K562 (cell line): ENCODE data around the gene KCTD15. TPM values are rescaled to one million over a fixed set of nuclear protein-coding genes. Genes with fewer than 3 reads are reported as not detected.

ENCODE experiments used
- ATAC-seq: fragments of 200-7000 bp; cut with Tn5 transposase; 3 replicates; pipeline ENCODE4 v1.9.1; 2020; ENCODE audit warnings: moderate library complexity
- BruUV-seq: library from RNA; stranded (reverse); fragments of 400-500 nt; replicated peaks from 2 replicates; lab custom pipeline; 2021; lab: Mats Ljungman, UMichigan
- CTCF ChIA-PET: fragments of 300-600 bp; formaldehyde crosslinking; extraction: SDS; loops from one replicate; lab custom pipeline; 2021; ENCODE audit warnings: low intra/inter-chr PET ratio; lab: Yijun Ruan, JAX
- POLR2A ChIA-PET: fragments of 300-600, 350-650 bp; sonication (Branson Sonifier 250); formaldehyde crosslinking; extraction: SDS; loops from one replicate; lab custom pipeline; 2021; ENCODE audit warnings: antibody characterized with exemption, inconsistent platforms; lab: Yijun Ruan, JAX
- DNase-seq, 4 experiments: peaks; one replicate each; pipeline versions ENCODE4 v3.0.0 to v3.0.0-alpha.2; 2011 to 2018; ENCODE audit warnings: low spot score in 3 of 4, mixed read lengths in 3 of 4; ENCODE audit errors: extremely low read depth in 1 of 4
- FAIRE-seq: peaks from 2 replicates; lab custom pipeline; 2011; peaks lifted over from hg19 to GRCh38; lab: Jason Lieb, UNC
- H2AFZ ChIP-seq: 2 replicates; pipeline ENCODE4 v1.6.0; 2011; ENCODE audit warnings: low read depth, low read length, control low read depth, inconsistent platforms
- H3K27ac ChIP-seq: fragments of 200-600 bp; 3 replicates; pipeline ENCODE4 v1.8.0; 2011; ENCODE audit warnings: low read depth, mild to moderate bottlenecking, control low read depth, inconsistent platforms, low read length, moderate library complexity, mixed read lengths; ENCODE audit errors: extremely low read depth
- H3K27me3 ChIP-seq, 2 experiments: fragments of 300-600 bp in 1 of 2; 2 replicates in 1 of 2; 3 replicates in 1 of 2; pipeline versions ENCODE4 v1.6.0 to v1.8.0; 2011; ENCODE audit warnings: inconsistent platforms in 2 of 2, low read length in 2 of 2, mild to moderate bottlenecking in 1 of 2, mixed read lengths in 1 of 2, moderate library complexity in 1 of 2; ENCODE audit not compliant: control insufficient read depth in 2 of 2, insufficient read depth in 2 of 2
- H3K36me3 ChIP-seq: fragments of 300-600 bp; 3 replicates; pipeline ENCODE4 v1.8.0; 2011; ENCODE audit warnings: mild to moderate bottlenecking, low read length, inconsistent platforms; ENCODE audit not compliant: control insufficient read depth, insufficient read depth
- H3K4me1 ChIP-seq, 2 experiments: fragments of 200-600 bp in 1 of 2; replicated peaks in 1 of 2; 2 replicates in 1 of 2; 3 replicates in 1 of 2; pipeline versions ENCODE4 v1.5.1 to v1.8.0; 2011; ENCODE audit warnings: inconsistent platforms in 2 of 2, low read length in 2 of 2, mild to moderate bottlenecking in 1 of 2, mixed read lengths in 1 of 2, moderate library complexity in 1 of 2; ENCODE audit not compliant: control insufficient read depth in 2 of 2, insufficient read depth in 2 of 2
- H3K4me2 ChIP-seq: 2 replicates; pipeline ENCODE4 v1.6.1; 2011; ENCODE audit warnings: low read length, control low read depth, inconsistent platforms, mixed read lengths; ENCODE audit not compliant: insufficient read depth
- H3K4me3 ChIP-seq: fragments of 200-600 bp; sonication (generic), shearing (Covaris generic); 2 replicates; pipeline ENCODE4 v1.5.1; 2016; ENCODE audit warnings: control low read depth, inconsistent platforms
- H3K79me2 ChIP-seq: fragments of 200-600 bp; 3 replicates; pipeline ENCODE4 v1.8.0; 2011; ENCODE audit warnings: low read length, inconsistent platforms; ENCODE audit not compliant: control insufficient read depth, insufficient read depth
- H3K9ac ChIP-seq, 2 experiments: 2 replicates each; pipeline versions ENCODE4 v1.6.0 to v1.6.1; 2011; ENCODE audit warnings: low read depth in 2 of 2, low read length in 2 of 2, control low read depth in 1 of 2, inconsistent platforms in 1 of 2, mild to moderate bottlenecking in 1 of 2, mixed read lengths in 1 of 2; ENCODE audit not compliant: insufficient read depth in 1 of 2
- H3K9me1 ChIP-seq: one replicate; pipeline ENCODE4 v1.6.0; 2011; ENCODE audit warnings: inconsistent platforms, mild to moderate bottlenecking, low read length, moderate library complexity; ENCODE audit not compliant: control insufficient read depth, insufficient read depth
- H3K9me3 ChIP-seq: replicated peaks from 2 replicates; pipeline ENCODE4 v1.5.1; 2011; ENCODE audit warnings: low read depth, low read length, inconsistent platforms; ENCODE audit not compliant: control insufficient read depth, insufficient read depth
- H4K20me1 ChIP-seq: replicated peaks from 2 replicates; pipeline ENCODE4 v1.6.1; 2011; ENCODE audit warnings: low read length, inconsistent platforms, mixed read lengths; ENCODE audit not compliant: control insufficient read depth, insufficient read depth
- BCL6 ChIP-seq: fragments of 250-450 bp; sonication (Bioruptor Pico); IDR thresholded peaks from 2 replicates; pipeline ENCODE4 v1.4.0; 2020
- COPS2 ChIP-seq: fragments of 450-650 bp; conservative IDR thresholded peaks from 2 replicates; pipeline ENCODE4 v1.6.1; 2016; ENCODE audit warnings: mild to moderate bottlenecking, moderate library complexity
- ERF ChIP-seq: fragments of 450-650 bp; formaldehyde crosslinking; IDR thresholded peaks from 2 replicates; pipeline ENCODE4 v1.4.0; 2020; ENCODE audit warnings: mild to moderate bottlenecking, mixed read lengths
- GATA2 ChIP-seq: sonication (generic); formaldehyde crosslinking; IDR thresholded peaks from 2 replicates; pipeline ENCODE4 v1.4.0; 2020; ENCODE audit warnings: mild to moderate bottlenecking, missing genetic modification reagents
- GATAD2B ChIP-seq: fragments of 450-650 bp; IDR thresholded peaks from 2 replicates; pipeline ENCODE4 v1.6.1; 2017; ENCODE audit warnings: mild to moderate bottlenecking, borderline replicate concordance
- KDM1A ChIP-seq, 2 experiments: fragments of 450-650 bp; IDR thresholded peaks; 2 replicates each; pipeline ENCODE4 v1.6.1; 2016; ENCODE audit warnings: mild to moderate bottlenecking in 2 of 2
- KDM4B ChIP-seq, 2 experiments: fragments of 450-650 bp in 1 of 2; sonication (generic) in 1 of 2; IDR thresholded peaks; 2 replicates each; pipeline ENCODE4 v1.6.1; 2016 to 2017; ENCODE audit warnings: borderline replicate concordance in 2 of 2, antibody characterized with exemption in 1 of 2, low read depth in 1 of 2, mild to moderate bottlenecking in 1 of 2
- MAZ ChIP-seq, 2 experiments: fragments of 450-650 bp in 1 of 2; sonication (generic) in 1 of 2; formaldehyde crosslinking; IDR thresholded peaks in 1 of 2; conservative IDR thresholded peaks in 1 of 2; 2 replicates each; pipeline versions ENCODE4 v1.4.0 to v1.5.0; 2020; ENCODE audit warnings: mild to moderate bottlenecking in 1 of 2, missing genetic modification reagents in 1 of 2
- MCM2 ChIP-seq: fragments of 450-650 bp; IDR thresholded peaks from 2 replicates; pipeline ENCODE4 v1.6.1; 2017; ENCODE audit warnings: low read depth, mild to moderate bottlenecking
- MEF2A ChIP-seq: IDR thresholded peaks from 2 replicates; pipeline ENCODE4 v1.6.1; 2011; ENCODE audit warnings: low read depth, mild to moderate bottlenecking, low read length, moderate library complexity; ENCODE audit not compliant: control insufficient read depth
- NELFE ChIP-seq: IDR thresholded peaks from 2 replicates; pipeline ENCODE4 v1.6.1; 2011; ENCODE audit warnings: mild to moderate bottlenecking; ENCODE audit not compliant: insufficient read depth, insufficient read length
- RHOXF2B ChIP-seq: fragments of 250-450 bp; sonication (Bioruptor Pico); conservative IDR thresholded peaks from 2 replicates; pipeline ENCODE4 v1.5.1; 2021
- SMARCC2 ChIP-seq: fragments of 450-650 bp; IDR thresholded peaks from 2 replicates; pipeline ENCODE4 v1.6.1; 2017; ENCODE audit warnings: antibody characterized with exemption, moderate library complexity, mild to moderate bottlenecking, low read depth
- SOX6 ChIP-seq: fragments of 450-650 bp; IDR thresholded peaks from 2 replicates; pipeline ENCODE4 v1.6.1; 2014; ENCODE audit warnings: mild to moderate bottlenecking
- ZC3H4 ChIP-seq: sonication (generic); formaldehyde crosslinking; IDR thresholded peaks from 2 replicates; pipeline ENCODE4 v1.9.0; 2021; ENCODE audit warnings: missing genetic modification reagents, borderline replicate concordance
- WGBS: fragments of 100-300 bp; shearing (Covaris generic); methylation state at CpG from one replicate; pipeline ENCODE4 v1.1.6; 2016; ENCODE audit warnings: low coverage, mixed read lengths; ENCODE audit not compliant: insufficient coverage; ENCODE audit errors: missing lambda C conversion rate; 5-methylcytosine and 5-hydroxymethylcytosine counted together
- in situ Hi-C: fragments of 300-500 bp; cut with MboI; formaldehyde crosslinking; loops from 4 replicates; pipeline ENCODE4 v1.15.0; 2018; ENCODE audit warnings: inconsistent platforms, mixed read lengths
- intact Hi-C: fragments of 100-400 bp; cut with micrococcal nuclease; formaldehyde crosslinking; loops from 2 replicates; pipeline ENCODE4 v1.14.2; 2022
- polyA plus RNA-seq, 8 experiments: library from polyadenylated mRNA; depleted of rRNA in 4 of 8; stranded (reverse) in 5 of 8; unstranded in 3 of 8; fragments of >200 nt; fragmentation: Nextera tagmentation in 2 of 8; fragmentation: Illumina TruSeq in 1 of 8; extraction: Ambion mirVana in 2 of 8; extraction: Trizol in 1 of 8; gene quantifications; 2 replicates each; pipeline versions ENCODE4 v1.2.1 to v1.2.3, GENCODE V29; 2011 to 2014; ENCODE audit warnings: inconsistent platforms in 1 of 8, missing spikeins in 1 of 8
- total RNA-seq, 7 experiments: library from RNA; depleted of rRNA in 6 of 7; stranded (reverse); fragments of >200 nt in 6 of 7; fragmentation: Illumina TruSeq in 2 of 7; extraction: Trizol in 2 of 7; gene quantifications; 2 replicates each; pipeline versions ENCODE4 v1.2.1 to v1.2.3, GENCODE V29; 2011 to 2021; ENCODE audit warnings: low replicate concordance in 1 of 7
- TF ChIP-seq, protein P1 (sequence below): fragments of 450-650 bp; IDR thresholded peaks from 2 replicates; pipeline ENCODE4 v1.6.1; 2018; ENCODE audit warnings: mild to moderate bottlenecking, low read depth; ENCODE audit not compliant: partially characterized antibody
- TF ChIP-seq, protein P2 (sequence below): fragments of 450-650 bp; formaldehyde crosslinking; IDR thresholded peaks from 2 replicates; pipeline ENCODE4 v1.4.0; 2020; ENCODE audit warnings: mild to moderate bottlenecking, moderate library complexity
- TF ChIP-seq, protein P3 (sequence below): fragments of 450-650 bp; IDR thresholded peaks from 2 replicates; pipeline ENCODE4 v1.6.1; 2014; ENCODE audit warnings: low read depth, mild to moderate bottlenecking, moderate library complexity, borderline replicate concordance

The KCTD15 gene
- total and polyA plus RNA-seq, 9 of the 15 experiments (the other 6 are each of a cell fraction or from before 2014, with no cell fraction given) = 1.7 to 49.0 (median 11.8) TPM

DNA sequence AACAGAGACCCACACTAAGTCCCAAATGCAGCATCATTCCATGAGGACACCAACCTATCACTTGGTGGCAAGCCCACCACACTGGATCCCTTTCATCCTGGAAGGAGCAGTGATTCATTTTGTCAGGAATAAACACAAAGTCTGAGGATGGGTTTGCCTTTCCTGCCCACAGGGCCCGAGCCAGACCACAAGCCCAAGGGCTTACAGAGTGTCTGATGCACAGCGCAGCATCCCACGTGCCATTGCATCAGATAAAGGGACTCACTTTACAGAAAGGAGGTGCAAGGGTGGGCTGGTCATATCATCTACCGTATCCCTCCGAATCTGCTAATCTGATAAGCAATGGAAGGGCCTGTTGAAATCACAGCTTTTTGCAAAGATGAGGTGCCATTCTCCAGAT, 12.2 kb upstream of the KCTD15 start (continued):
- TF ChIP-seq, protein P1, sequence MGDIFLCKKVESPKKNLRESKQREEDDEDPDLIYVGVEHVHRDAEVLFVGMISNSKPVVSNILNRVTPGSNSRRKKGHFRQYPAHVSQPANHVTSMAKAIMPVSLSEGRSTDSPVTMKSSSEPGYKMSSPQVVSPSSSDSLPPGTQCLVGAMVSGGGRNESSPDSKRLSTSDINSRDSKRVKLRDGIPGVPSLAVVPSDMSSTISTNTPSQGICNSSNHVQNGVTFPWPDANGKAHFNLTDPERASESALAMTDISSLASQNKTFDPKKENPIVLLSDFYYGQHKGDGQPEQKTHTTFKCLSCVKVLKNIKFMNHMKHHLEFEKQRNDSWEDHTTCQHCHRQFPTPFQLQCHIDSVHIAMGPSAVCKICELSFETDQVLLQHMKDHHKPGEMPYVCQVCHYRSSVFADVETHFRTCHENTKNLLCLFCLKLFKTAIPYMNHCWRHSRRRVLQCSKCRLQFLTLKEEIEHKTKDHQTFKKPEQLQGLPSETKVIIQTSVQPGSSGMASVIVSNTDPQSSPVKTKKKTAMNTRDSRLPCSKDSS = no peak
- TF ChIP-seq SMARCC2 = no peak
- TF ChIP-seq KDM4B (IDR thresholded peaks at IDR 0.05; ENCODE audit: borderline replicate concordance in 2 of 2, low read depth in 1 of 2) = no peak
- no peak for TF ChIP-seq KDM1A (IDR thresholded peaks at IDR 0.05)
- TF ChIP-seq SOX6 = no peak
- no peak for TF ChIP-seq GATAD2B
- TF ChIP-seq, all 486 proteins: peak for 0

DNA sequence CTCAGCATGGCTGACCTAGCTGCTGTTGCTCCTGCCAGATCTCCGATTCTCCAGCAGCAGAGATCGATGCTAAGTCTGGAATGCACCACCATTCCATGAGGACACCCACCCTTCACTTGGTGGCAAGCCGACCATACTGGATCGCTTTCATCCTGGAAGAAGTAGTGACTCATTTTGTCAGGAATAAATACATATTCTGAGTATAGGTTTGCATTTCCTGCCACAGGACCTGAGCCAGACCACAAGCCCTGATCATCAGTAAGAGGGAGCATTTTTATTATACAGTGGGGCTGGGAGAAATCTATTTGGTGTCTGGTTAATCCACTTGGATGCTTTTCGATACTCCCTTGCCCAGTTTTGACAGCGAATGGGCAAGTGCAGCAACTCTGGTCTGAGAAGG, 10.9 kb upstream of the KCTD15 start:
- Histone ChIP-seq H3K27me3 (peaks cover 18 to 46% of the 10 kb centered on the region in 2 experiments; a peak in 4 of 5 replicates), H3K9me3 (no peaks in the 10 kb centered on the region), H2AFZ (no peak overlapping the region), H3K9me1 (no peaks in the 10 kb centered on the region), H3K79me2 (no peaks in the 10 kb centered on the region), H3K27ac (no peak overlapping the region), H4K20me1 (peaks cover 5% of the 10 kb centered on the region; the same call in 1 of the 2 replicates), H3K4me3 (no peak overlapping the region), H3K4me1 (peaks cover 0 to 1% of the 10 kb centered on the region in 2 experiments; a peak in 1 of 5 replicates), H3K36me3 (no peaks in the 10 kb centered on the region), H3K4me2 (no peak overlapping the region), H3K9ac (no peak overlapping the region)
- ATAC-seq (no peak), FAIRE-seq (no peak), DNase-seq (no peak)
- 1% methylated on average over 6 of the region's 6 CpGs for WGBS
- ChIA-PET POLR2A (interaction anchor here (1.1 kb wide), 1 partner anchor 18 kb away, joined by 5 read pairs; no protein-coding TSS in a partner anchor), CTCF (no interaction called here)
- intact Hi-C loops = no loop called here
- BruUV-seq = no TSS peak
- in situ Hi-C loops = no loop called here
- TF ChIP-seq BCL6 (CRISPR knock-in tag) = no peak
- no peak for TF ChIP-seq MCM2
- TF ChIP-seq, protein P2, sequence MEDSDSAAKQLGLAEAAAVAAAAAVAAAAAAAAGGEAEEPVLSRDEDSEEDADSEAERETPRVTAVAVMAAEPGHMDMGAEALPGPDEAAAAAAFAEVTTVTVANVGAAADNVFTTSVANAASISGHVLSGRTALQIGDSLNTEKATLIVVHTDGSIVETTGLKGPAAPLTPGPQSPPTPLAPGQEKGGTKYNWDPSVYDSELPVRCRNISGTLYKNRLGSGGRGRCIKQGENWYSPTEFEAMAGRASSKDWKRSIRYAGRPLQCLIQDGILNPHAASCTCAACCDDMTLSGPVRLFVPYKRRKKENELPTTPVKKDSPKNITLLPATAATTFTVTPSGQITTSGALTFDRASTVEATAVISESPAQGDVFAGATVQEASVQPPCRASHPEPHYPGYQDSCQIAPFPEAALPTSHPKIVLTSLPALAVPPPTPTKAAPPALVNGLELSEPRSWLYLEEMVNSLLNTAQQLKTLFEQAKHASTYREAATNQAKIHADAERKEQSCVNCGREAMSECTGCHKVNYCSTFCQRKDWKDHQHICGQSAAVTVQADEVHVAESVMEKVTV (CRISPR knock-in tag) = no peak
- no peak for TF ChIP-seq ZC3H4 (CRISPR knock-in tag)
- TF ChIP-seq, protein P3, sequence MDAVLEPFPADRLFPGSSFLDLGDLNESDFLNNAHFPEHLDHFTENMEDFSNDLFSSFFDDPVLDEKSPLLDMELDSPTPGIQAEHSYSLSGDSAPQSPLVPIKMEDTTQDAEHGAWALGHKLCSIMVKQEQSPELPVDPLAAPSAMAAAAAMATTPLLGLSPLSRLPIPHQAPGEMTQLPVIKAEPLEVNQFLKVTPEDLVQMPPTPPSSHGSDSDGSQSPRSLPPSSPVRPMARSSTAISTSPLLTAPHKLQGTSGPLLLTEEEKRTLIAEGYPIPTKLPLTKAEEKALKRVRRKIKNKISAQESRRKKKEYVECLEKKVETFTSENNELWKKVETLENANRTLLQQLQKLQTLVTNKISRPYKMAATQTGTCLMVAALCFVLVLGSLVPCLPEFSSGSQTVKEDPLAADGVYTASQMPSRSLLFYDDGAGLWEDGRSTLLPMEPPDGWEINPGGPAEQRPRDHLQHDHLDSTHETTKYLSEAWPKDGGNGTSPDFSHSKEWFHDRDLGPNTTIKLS = no peak
- no peak for TF ChIP-seq MAZ (CRISPR knock-in tag; conservative IDR thresholded peaks at IDR 0.05 in 1 of 2, IDR thresholded peaks at IDR 0.05 in 1 of 2)
- TF ChIP-seq GATA2 (CRISPR knock-in tag) = no peak
- no peak for TF ChIP-seq MEF2A
- no peak for TF ChIP-seq NELFE
- TF ChIP-seq COPS2 = no peak
- TF ChIP-seq RHOXF2B = no peak
- TF ChIP-seq GATAD2B = no peak
- no peak for TF ChIP-seq ERF (CRISPR knock-in tag)
